IMR-90 (cell line): Measurements from ENCODE around the gene AFF2.

Experiments used
- BHLHE40 ChIP-seq: fragments of 150-350 bp; IDR thresholded peaks from 2 replicates; pipeline ENCODE4 v1.6.1; 2016; ENCODE audit warnings: mild to moderate bottlenecking, low read depth, low read length
- CHD1 ChIP-seq: IDR thresholded peaks from 2 replicates; pipeline ENCODE4 v1.6.1; 2012; ENCODE audit warnings: low read depth, low read length, improper control_type of control experiment
- MAFK ChIP-seq: IDR thresholded peaks from 2 replicates; pipeline ENCODE4 v1.6.1; 2012; ENCODE audit warnings: low read depth, low read length, improper control_type of control experiment
- MAZ ChIP-seq: IDR thresholded peaks from 2 replicates; pipeline ENCODE4 v1.6.1; 2012; ENCODE audit warnings: low read depth, mild to moderate bottlenecking, low read length, improper control_type of control experiment, moderate library complexity, borderline replicate concordance
- POLR2A ChIP-seq: IDR thresholded peaks from 2 replicates; pipeline ENCODE4 v1.6.1; 2012; ENCODE audit warnings: mild to moderate bottlenecking, low read depth, low read length
- RAD21 ChIP-seq: IDR thresholded peaks from 2 replicates; pipeline ENCODE4 v1.6.1; 2012; ENCODE audit warnings: low read length, improper control_type of control experiment
- RFX5 ChIP-seq: IDR thresholded peaks from 2 replicates; pipeline ENCODE4 v1.8.0; 2012; ENCODE audit warnings: low read depth, mild to moderate bottlenecking, low read length, moderate library complexity
- SMC3 ChIP-seq: fragments of 150-350 bp; IDR thresholded peaks from 2 replicates; pipeline ENCODE4 v1.6.1; 2016; ENCODE audit warnings: low read depth, mild to moderate bottlenecking, antibody characterized with exemption, low read length, moderate library complexity
- TF ChIP-seq, protein P1 (sequence below): conservative IDR thresholded peaks from 2 replicates; pipeline ENCODE4 v1.5.1; 2012; ENCODE audit warnings: mild to moderate bottlenecking, low read depth, low read length, improper control_type of control experiment
- TF ChIP-seq, protein P2 (sequence below): fragments of 150-350 bp; IDR thresholded peaks from 2 replicates; pipeline ENCODE4 v1.6.1; 2017; ENCODE audit warnings: mild to moderate bottlenecking, antibody characterized with exemption, low read length, low read depth

DNA sequence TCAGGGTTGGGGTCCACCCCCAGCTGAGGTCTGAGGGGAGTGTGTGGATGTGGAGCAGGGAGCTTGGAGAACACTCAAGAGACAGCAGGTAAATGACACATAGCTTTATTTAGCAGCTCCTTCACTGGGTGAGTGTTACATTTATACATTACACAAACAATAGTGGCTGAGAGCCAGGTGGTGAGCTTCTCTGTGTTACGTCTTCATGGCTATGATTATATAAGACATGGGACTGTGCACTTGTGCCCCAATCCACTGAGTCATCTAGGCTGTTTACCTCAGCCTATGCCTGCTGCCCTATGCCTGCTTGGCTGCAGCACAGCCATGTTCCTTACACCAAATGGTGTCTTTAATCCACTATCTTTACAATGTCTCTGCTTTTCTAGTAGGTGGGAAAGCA is 459.6 kb downstream of the AFF2 start:
- TF ChIP-seq, protein P1, sequence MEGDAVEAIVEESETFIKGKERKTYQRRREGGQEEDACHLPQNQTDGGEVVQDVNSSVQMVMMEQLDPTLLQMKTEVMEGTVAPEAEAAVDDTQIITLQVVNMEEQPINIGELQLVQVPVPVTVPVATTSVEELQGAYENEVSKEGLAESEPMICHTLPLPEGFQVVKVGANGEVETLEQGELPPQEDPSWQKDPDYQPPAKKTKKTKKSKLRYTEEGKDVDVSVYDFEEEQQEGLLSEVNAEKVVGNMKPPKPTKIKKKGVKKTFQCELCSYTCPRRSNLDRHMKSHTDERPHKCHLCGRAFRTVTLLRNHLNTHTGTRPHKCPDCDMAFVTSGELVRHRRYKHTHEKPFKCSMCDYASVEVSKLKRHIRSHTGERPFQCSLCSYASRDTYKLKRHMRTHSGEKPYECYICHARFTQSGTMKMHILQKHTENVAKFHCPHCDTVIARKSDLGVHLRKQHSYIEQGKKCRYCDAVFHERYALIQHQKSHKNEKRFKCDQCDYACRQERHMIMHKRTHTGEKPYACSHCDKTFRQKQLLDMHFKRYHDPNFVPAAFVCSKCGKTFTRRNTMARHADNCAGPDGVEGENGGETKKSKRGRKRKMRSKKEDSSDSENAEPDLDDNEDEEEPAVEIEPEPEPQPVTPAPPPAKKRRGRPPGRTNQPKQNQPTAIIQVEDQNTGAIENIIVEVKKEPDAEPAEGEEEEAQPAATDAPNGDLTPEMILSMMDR = no peak
- no peak for TF ChIP-seq CHD1
- TF ChIP-seq, protein P2, sequence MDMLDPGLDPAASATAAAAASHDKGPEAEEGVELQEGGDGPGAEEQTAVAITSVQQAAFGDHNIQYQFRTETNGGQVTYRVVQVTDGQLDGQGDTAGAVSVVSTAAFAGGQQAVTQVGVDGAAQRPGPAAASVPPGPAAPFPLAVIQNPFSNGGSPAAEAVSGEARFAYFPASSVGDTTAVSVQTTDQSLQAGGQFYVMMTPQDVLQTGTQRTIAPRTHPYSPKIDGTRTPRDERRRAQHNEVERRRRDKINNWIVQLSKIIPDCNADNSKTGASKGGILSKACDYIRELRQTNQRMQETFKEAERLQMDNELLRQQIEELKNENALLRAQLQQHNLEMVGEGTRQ = no peak
- no peak for TF ChIP-seq POLR2A
- TF ChIP-seq RAD21 = no peak
- no peak for TF ChIP-seq MAZ
- TF ChIP-seq RFX5 = no peak
- no peak for TF ChIP-seq MAFK
- TF ChIP-seq BHLHE40 = no peak
- no peak for TF ChIP-seq SMC3
